Fibroblast of skin of back (primary cell): Measurements from ENCODE around the gene GRIN3A. TPM values are rescaled to one million over a fixed set of nuclear protein-coding genes. Genes with fewer than 3 reads are reported as not detected.
"Not testable (repeated sequence)": the region's sequence is repeated elsewhere in the genome, so short reads cannot be mapped to it uniquely, and the experiment has no call there.

ENCODE experiments used
- DNase-seq: peaks from one replicate; pipeline ENCODE4 v3.0.0-alpha.2; 2013
- polyA plus RNA-seq, 2 experiments: library from polyadenylated mRNA; unstranded; fragments of 120-200 nt; gene quantifications; one replicate each; pipeline ENCODE4 v1.2.1, GENCODE V29; 2013; ENCODE audit not compliant: insufficient read length in 2 of 2

GRIN3A gene
- polyA plus RNA-seq (2013, experiment 1 of 2; ENCODE audit: insufficient read length) = 0.10 TPM
- polyA plus RNA-seq (2013, experiment 2 of 2; ENCODE audit: insufficient read length) = 0.07 TPM

DNA sequence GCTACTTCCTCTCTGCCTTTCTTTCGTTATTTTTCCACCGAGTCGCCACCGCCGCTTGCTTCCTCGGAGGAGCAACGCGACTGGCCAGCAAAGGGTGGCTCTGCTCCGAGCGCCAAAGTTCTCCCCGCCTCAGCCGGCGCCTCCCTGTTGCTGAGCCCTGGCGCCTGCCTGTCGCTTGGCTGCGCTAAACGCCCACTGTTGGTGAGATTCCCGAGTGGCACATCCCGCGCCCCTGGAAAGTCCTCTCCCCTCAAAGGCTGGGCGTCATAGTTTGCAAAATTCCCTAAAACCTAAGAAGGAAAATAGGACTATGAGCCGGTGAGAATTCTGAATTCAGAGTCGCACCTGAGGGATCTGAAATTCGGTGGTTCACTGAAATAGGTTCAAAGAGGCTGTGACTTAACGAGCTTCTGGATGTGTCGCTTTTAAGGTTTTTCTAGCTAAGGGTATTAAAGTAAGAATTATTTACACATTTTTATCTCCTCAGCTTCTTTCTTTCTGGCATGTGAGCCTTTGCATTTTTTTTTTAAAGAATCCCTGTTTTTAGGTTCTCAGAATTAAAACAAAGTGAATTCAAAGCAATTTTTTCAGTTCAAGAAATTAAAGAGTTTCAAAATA, at the start of gene GRIN3A:
TSS of gene GRIN3A (minus strand) at position 82 of the 618 bp plus-strand sequence. CDS start 668 bp downstream, outside the sequence.
- DNase-seq = peak; percentile 5

DNA sequence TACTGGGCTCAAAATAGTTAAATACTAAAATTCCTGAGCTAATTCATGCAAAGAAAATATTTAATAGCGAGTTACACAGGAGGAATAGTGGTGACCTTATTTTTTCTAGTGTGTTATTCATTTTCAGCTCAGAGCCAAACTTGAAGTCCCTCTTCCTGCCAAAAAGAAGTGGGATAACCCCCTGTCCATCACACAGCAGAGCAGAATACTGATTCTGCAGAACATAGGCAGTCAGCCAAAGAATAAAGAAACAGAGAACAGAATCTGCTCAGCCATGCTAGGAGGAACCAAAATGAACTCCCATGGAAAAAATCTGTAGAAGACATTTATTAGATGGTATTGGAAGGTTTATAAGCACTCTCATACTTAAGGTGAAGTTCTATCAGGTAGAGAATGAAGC, 49.4 kb upstream of the GRIN3A start:
- no peak for DNase-seq

DNA sequence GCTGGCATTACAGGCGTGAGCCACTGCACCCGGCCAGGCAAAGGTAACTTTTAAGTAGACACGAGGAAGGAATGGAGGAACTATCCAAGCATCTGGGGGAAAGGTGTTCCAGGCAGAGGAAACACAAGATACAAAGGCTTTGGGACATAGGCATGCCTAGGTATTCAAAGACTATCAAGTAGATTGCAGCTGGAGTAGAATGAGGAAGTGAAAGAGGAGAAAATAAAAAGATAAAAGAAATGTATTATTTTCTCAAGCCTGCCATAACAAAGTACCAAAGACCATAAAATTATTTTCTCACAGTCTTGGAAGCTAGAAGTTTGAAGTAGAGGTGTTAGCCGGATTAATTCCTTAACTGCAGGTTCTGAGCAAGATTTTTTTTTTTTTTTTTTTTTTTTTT, 39.9 kb upstream of the GRIN3A start:
- no peak for DNase-seq

DNA sequence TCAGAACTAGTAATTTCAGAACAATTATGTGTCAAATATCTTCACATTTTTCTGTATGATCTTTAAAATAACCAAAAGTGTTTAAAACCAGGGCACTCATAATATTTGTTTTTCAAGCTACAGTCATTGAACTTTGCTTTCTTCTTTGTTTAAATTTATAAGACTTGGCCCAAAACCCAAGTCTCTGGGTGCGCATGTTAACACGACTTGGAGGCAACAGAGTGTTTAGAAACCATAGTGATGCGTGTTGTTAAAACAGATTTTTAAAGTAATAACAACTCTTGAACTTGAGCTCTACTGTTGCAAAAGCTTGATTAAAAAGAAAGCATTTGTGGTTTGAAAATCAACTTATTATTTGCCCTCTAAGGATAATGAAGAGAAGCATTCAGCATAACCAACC, 26.0 kb upstream of the GRIN3A start:
- no peak for DNase-seq

DNA sequence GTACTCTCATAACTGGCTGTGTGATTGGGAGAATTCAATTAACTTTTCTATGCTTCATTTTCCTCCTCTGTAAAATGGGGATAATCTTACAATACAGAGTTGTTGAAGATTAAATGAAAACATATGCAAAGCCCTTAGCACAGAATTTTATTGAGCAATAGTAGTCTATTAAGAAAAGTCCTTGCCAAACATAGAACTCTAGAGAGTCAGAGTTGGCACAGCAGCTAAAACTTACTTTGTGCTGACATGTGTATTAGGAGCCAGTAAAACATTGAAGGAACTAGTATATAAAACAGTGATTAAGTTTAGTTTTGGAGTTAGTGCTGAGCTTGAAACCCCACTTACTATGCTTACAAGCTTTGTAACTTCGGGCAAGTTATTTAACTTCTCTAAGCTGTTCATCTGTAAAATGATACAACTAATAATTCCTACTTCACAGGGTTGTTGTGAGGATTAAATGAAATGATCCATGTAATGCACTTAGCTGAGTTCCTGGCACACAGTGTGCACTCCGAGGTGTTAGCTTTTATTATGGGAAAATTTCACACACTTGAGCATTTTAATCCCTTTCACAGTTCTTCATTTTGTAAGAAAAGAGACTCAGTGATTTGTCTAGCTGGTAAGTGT, 20.0 kb upstream of the GRIN3A start:
- DNase-seq = no peak

DNA sequence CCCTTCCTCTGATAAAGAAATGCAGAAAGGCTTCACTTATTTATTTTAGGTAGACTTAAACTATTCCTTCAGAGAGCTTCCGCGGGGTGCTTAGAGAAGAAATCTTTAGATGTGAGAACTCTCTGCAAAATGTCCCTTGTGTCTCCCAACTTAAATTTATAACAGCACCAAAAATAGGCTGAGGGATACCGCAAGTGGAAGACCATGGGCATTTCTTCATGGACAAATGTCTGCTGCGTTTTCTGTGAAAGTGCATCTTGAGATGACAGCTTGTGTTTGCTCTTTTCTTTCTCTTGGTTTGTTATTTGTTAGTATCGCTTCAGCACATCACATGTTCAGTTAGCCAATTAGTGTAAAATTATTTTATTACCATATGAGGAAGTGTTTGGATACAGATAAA, 15.3 kb upstream of the GRIN3A start:
- no peak for DNase-seq

DNA sequence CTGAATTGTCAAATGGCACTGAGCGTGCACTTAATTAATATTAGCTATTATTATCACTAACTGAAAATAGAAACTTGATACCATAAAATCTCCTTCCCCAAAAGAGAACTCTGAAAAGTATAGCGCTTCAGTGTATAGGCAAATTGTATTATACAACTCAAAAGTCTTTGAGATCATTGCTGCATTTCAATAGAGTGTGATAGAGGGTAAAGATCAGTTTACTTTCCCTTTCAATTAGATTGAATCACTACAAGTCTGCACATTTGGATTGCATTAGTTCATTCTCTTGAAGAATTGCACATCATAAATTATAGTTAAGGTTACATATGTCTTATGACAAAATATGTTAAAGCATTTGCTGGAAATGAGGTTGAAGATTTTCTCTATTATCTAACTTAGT, 13.4 kb upstream of the GRIN3A start:
- no peak for DNase-seq

DNA sequence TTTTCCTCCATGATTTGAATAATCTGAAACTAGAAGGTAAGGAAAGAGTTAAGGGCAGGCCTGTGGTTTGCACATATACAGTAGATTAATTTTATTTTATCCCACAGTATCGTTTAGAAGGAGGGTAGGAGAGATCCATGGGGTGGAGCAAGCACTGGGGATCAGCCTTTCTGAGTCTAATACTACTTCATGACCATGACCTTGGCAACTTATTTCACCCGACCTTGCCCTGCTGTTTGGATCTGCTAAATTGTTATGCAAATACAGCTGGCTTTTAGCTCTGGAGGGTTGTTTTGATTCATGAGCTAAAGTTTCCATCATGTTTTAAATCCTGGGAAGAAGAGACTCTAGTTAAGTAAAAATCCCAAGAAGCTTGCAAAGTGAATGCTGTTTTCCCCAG, 864 bp upstream of the GRIN3A start:
- DNase-seq = no peak

DNA sequence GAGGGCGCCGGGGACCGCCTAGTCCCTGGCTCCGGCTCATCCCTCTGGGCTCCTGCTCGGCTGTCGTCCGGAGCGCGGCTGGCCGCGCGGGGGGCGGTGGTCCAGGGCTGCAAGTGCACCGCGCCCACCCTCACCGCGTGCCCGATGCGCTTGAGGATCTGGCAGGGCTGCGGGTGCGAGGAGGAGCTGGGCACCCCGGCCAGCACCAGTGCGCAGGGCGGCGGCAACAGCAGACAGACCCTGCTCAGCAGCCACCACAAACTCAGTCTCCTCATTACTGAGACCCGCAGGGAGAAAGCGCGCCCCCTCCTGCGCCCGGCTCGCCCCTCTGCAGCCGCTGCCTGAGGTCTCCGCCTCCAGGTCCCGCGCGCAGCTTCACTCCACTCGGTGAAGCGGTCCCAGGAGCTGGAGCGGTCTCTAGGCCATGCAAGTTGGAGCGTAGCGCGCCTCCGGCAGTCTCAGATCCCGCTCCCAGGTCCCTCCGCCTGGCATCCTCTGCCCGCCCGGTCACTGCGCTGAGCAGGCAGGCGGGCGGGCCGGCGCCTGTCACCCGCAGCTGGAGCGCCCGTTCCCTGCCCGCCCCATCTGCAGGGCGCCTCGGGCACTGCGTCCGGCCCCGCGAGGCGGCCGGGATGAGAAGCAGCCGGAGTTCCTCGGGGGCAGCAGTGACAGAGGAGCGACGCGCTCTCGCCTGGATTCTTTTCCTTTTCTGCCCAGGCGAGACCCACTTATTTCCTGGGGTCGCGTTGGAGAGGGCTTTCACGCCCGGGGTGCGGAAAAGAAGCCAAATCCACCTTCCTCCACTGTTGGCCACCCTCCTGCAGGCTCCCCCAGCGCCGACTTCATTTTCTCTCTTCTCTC, 512 bp downstream of the GRIN3A start:
- peak; percentile 7 for DNase-seq

DNA sequence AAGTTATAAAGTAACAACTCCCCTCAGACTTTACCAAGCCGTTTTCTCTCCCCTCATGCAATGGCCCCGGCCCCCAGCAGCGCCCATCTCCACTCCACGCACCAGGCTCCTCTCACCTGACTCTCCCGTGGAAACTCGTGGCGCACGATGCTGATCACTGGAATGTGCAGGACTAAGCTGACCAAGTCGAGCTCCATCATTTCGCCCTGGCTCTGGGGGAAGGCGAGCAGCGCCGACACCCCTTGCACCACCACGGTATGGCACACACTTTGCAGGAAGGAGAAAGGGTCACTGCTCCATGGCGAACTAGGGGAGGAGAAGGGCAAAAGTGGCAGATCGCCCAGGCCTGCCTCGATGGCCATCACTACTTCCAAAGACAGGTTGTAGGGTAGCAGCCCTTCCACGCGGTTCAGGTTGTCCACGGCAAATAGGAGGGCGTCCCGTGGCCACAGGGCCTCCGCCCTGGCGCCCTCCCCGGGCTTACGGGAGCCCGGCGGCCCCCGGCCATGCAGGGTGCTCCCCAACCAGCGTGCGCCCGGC, 1.2 kb downstream of the GRIN3A start:
- no peak for DNase-seq

DNA sequence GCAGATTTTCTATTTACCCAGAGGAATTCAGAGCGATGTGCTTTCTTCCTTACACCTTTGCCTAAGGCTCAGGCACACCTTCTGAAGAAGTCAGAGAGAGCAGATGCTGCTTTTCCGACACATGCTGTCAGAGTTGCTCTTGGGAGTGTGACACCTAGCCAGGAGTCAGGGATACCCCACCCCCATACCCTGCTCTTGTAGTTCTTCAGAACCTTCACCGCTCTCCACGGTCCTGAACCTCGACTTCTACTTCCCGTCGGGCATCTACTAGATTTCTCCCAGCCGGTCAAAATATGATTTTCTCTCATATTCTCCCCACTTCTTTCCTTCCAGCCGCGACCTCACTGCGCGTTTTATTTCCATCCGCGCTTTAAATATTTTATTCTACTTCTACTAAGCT, 1.7 kb downstream of the GRIN3A start:
- DNase-seq = peak; percentile 29

DNA sequence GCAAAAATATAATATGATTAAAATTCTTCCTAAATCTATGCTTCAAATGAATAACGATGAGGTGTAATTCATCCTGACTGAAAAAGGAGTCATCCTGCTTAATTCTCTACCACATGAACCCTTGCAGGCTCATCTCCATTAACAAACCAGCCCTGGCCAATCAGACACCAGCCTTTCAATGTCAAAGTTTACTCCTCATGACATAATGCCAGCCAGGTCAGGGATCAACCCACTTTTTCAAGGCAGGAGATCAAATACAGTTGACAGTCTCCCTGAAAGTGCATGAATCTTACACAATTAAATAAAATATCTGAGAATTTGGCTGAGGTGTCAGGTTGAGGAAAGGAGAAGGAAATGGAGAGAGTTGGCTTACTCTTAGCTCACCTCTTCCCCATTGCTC, 7.0 kb downstream of the GRIN3A start:
- no peak for DNase-seq

DNA sequence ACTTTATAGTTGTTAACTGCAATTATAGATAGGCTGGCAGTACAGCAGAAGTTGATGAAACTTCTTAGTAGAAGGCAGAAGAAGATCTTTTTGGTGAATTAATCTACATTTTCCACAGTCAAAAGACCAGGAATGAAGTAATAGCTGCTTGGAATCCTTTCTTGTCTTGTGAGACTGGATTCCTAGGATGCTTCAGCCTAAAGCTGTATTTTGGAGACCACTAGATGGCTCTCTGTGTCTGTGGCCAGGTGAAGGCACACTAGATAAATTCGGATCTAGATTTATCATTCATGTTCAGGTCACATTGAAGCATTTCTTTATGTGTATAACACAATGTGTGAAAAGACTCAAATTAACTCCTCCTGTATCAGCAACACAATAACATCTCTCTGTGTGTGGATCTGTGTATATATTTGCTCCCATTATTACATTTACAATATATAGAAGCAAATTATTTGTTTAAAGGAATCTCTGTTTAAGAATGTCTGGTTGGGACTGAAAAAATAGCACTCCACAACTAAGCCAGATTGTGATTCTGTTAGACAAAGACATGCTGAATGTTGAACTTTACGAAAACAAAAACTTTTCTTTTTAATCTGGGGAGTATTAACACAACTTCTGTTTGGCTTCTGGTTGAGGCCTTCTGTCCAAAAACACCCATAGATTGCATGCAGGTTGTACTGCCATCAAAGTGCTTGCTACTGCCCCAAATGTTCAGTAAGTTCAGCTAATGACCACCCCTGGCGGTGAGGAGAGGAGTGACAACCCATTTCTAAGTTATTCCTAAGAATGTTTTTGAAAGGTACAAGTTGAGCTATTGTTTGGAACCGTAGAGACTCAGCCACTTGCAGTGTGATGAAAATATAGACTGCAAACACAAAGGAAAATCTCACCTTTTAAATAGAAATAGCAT, 10.6 kb downstream of the GRIN3A start:
- DNase-seq = peak; percentile 23

DNA sequence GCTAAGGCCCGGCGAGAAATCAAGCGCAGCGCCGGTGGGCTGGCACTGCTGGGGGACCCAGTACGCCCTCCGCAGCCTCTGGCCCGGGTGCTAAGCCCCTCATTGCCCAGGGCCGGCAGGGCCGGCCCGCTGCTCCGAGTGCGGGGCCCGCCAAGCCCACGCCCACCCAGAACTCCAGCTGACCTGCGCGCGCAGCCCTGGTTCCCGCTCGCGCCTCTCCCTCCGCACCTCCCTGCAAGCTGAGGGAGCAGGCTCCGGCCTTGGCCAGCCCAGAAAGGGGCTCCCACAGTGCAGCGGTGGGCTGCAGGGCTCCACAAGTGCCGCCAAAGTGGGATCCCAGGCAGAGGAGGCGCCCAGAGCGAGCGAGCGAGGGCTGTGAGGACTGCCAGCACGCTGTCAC, 14.2 kb downstream of the GRIN3A start:
- not testable (repeated sequence) for DNase-seq

DNA sequence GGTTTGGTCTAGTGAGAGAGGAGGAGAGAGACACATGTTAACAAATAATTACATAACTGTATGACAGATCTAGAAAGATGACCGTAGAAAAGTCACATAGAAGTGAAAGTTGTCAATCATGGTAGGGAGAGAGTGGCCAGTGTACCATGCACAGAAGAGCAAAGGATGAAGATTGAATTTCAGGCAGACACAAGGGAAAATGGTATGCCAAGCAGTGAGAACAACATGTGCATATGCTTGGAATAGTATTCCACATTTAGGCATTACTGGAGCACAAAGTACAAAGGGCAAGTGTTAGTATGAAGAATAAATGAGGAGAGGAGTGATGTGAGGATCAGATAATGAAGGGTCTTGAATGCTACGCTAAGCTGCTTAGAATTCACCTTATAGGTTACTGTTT, 20.3 kb downstream of the GRIN3A start:
- no peak for DNase-seq

DNA sequence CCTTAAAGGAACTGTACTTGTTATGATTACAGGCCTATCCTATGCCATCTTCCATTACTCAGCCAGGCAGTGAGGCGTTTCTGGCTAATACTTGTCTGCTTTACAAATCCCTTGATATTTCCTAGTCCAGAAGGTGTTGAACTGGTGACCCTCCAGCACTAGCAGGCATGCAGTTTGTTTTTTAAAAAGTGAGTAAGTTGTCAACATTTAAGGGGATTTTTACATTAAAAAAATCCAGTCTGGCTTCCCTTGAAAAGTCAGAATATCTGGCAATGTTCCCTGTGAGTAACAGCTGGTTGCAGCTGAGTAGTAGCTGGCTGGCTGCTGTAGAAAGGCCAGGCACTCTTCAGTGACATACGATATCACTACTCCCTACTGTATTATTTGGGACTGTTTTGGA, 21.8 kb downstream of the GRIN3A start:
- DNase-seq = no peak

DNA sequence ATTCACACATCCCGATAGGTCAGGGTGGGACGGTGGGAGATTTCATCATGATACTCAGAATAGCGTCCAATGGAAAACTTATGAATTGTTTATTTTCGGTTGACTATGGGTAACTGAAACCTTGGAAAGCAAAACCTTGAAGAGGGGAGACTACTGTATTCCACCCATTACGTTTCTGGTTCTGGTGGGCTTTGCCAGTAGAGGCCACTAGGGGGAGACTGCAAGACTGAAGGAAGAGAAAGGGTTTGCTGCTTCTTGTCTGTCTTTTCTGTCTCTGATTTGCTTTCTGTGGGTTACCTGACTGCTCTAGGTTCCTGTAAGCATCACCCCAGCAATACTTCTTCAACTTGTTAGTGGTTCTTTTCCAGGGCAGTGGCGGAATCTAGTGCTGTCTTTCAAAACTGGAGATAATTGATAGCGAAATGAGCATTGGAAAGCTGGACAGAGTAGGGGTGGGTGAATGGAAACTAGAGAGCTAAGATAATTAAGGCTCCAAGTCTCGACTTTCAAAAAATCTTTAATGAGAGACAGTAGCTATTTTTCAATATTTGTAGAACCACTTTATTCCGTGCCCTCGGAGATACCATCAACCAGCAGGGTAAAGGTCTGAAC, 27.0 kb downstream of the GRIN3A start:
- DNase-seq = no peak

DNA sequence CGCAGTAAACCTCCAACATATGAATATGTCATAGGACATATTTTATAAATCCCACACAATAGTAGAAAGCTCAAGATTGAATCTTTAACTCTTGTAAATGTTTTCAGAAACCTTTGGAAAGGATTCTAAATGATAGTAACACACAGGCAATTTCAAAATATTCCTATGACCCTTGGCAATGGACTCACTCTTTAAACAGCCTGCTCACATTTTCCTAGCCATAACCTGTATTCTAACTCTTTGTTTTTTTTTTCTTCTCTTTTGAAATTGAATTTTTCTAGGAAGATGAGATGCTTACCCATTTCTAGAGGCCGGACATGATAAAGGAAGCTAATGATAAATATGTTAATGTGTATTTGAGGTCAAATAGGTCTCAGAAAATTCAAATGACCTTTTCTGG, 29.6 kb downstream of the GRIN3A start:
- DNase-seq = no peak

DNA sequence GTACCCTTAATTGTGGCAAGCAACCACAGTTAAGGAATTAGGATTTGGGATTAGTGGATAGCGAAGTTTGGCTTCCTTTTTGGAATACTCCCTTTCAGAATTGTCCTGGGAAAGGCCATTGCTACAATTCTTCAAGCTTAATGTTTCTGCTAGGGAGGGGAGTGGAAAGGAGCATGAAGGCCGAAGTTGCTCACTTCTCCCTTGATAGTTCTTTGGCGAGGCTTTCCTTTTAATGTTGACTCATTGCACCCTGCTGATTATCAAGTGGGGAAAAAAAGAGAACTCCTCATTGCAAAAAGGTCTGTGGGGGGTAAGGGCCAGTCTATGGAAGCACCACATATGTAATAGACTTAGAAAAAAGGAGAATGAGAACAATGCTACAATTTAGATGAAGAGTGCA, 30.7 kb downstream of the GRIN3A start:
- DNase-seq = no peak

DNA sequence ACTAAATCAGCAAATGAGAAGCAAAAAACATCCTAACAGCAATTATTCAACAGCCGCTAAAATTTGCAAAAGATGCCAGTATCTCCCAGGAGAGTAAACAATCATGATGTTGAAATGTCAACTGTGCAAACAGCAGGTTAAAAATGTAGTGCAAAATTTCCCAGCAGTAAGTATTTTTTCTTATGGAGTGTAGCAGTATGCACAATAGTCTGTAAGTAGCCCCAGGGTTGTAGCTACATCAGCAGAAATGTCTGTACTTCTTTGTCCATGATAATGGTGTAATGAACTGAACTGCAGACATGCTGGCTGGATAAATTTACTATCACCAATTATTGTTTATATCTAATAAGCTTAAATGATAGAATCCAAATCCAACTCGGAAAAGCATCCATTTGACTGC, 31.4 kb downstream of the GRIN3A start:
- DNase-seq = no peak

DNA sequence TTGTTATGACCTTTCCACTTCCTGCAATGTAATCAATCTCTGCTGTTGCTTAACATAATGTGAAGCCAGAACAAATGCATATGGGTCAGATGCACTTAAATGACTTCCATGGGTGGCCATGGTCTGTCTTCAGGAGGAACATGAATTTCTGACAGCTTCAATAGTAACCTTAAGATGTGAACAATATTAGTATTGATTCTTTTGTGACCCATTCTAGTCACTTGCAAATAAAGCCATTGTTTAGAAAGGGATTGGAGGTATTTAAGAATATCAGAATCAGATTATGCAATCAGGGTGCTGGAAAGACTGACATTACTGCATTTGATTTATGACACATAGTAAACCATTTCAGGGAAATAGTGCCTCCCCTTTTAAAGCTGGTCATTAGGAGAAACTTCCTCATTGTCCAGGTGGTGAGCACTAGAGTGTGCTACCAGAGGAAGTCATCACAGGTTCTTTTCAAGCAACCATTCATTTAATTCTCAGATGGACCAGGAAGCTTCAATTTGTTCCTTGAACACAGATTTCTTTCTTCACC, 32.1 kb downstream of the GRIN3A start:
- no peak for DNase-seq
